Activated naive CD8-positive, alpha-beta T cell treated with anti-CD3 and anti-CD28 coated beads, Interleukin-2, amount 10 ng/mL, durations not matched to agents 7 days and 5 days (primary cell): ENCODE measurements around the gene INHBC. TPM values are rescaled to one million over a fixed set of nuclear protein-coding genes. Genes with fewer than 3 reads are reported as not detected.

Experiments
- ATAC-seq: fragments of 150-1000 bp; cut with Tn5 transposase; one replicate; pipeline ENCODE4 v1.10.0; 2021; ENCODE audit warnings: low read depth, moderate library complexity
- POLR2A ChIA-PET: fragments of 350-600 bp; sonication (Branson Sonifier 250); formaldehyde crosslinking; loops from one replicate; lab custom pipeline; 2021; ENCODE audit warnings: antibody characterized with exemption; lab: Charles Lee
- DNase-seq: peaks from one replicate; pipeline ENCODE4 v3.0.0; 2021
- H3K27ac Mint-ChIP-seq: one replicate; pipeline ENCODE4 v1.8.0; 2022; ENCODE audit warnings: mild to moderate bottlenecking, mixed read lengths
- H3K27me3 Mint-ChIP-seq: one replicate; pipeline ENCODE4 v1.8.0; 2022; ENCODE audit warnings: mild to moderate bottlenecking, moderate library complexity, mixed read lengths
- H3K36me3 Mint-ChIP-seq: one replicate; pipeline ENCODE4 v1.8.0; 2021; ENCODE audit warnings: mild to moderate bottlenecking, mixed read lengths
- H3K4me1 Mint-ChIP-seq: one replicate; pipeline ENCODE4 v1.8.0; 2021; ENCODE audit warnings: mixed read lengths
- H3K4me3 Mint-ChIP-seq: one replicate; pipeline ENCODE4 v1.8.0; 2022; ENCODE audit warnings: mild to moderate bottlenecking, moderate library complexity, mixed read lengths
- H3K9me3 Mint-ChIP-seq: one replicate; pipeline ENCODE4 v1.8.0; 2021; ENCODE audit warnings: mixed read lengths
- total RNA-seq, 2 experiments: library from RNA; stranded (reverse); gene quantifications; one replicate each; pipeline ENCODE4 v1.2.3, GENCODE V29; 2021

INHBC gene
- total RNA-seq, 2 experiments from 2014 or later = 0.14 TPM; not detected in 1

DNA sequence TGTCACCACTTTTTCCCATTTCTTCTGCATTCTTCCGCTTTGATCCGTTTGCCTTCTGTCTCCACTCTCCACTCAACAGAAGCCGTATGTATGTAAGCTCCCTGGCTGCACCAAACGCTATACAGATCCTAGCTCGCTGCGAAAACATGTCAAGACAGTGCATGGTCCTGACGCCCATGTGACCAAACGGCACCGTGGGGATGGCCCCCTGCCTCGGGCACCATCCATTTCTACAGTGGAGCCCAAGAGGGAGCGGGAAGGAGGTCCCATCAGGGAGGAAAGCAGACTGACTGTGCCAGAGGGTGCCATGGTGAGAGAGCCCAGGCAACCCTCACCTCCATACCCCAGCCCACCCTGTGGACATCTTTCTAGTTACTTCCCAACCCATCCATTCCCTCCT, 33.3 kb downstream of the INHBC start:
- POLR2A ChIA-PET = no interaction called here
- Mint-ChIP-seq H3K4me3 (no peak overlapping the region), H3K9me3 (no peaks in the 10 kb centered on the region), H3K36me3 (peaks cover 34% of the 10 kb centered on the region), H3K4me1 (peaks cover 24% of the 10 kb centered on the region), H3K27me3 (no peaks in the 10 kb centered on the region), H3K27ac (no peak overlapping the region)
- ATAC-seq (no peak), DNase-seq (no peak)

DNA sequence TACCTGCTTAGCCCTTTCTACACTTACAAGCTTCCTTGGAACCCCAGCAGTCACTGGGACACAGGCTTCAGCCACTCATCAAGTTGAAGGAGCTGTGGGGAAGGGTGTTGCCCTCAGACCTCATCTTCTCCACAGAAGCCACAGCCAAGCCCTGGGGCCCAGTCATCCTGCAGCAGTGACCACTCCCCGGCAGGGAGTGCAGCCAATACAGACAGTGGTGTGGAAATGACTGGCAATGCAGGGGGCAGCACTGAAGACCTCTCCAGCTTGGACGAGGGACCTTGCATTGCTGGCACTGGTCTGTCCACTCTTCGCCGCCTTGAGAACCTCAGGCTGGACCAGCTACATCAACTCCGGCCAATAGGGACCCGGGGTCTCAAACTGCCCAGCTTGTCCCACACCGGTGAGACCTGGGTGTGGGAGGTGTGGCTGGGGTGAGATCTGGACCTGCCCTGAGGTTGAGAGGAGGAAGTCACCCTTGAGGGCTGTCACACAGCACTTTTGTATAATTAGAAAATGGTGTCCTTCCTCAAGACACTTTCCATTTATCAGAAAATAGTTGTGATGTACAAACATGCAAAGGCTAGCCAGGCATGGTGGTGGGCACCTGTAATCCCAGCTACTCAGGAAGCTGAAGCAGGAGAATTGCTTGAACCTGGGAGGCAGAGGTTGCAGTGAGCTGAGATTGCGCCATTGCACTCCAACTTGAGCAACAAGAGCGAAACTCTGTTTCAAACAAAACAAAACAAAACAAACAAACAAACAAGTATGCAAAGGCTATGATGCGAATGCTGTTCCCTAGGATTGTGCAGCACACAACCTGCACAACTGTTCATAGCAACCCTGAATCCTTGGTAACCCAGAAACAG, 34.9 kb downstream of the INHBC start:
- POLR2A ChIA-PET = interaction anchor here (0.6 to 2.8 kb wide), 8 partner anchors 8 to 349 kb away, joined by 3 to 10 read pairs (median 5); partner anchors contain the start of genes ARHGAP9, AVIL and DDIT3
- H3K27ac Mint-ChIP-seq = peak overlapping the region; percentile 28
- H3K36me3 Mint-ChIP-seq = peaks cover 44% of the 10 kb centered on the region
- no peaks in the 10 kb centered on the region for H3K9me3 Mint-ChIP-seq
- H3K4me3 Mint-ChIP-seq = no peak overlapping the region
- H3K27me3 Mint-ChIP-seq = no peaks in the 10 kb centered on the region
- peaks cover 26% of the 10 kb centered on the region for H3K4me1 Mint-ChIP-seq
- DNase-seq (no peak), ATAC-seq (no peak)

DNA sequence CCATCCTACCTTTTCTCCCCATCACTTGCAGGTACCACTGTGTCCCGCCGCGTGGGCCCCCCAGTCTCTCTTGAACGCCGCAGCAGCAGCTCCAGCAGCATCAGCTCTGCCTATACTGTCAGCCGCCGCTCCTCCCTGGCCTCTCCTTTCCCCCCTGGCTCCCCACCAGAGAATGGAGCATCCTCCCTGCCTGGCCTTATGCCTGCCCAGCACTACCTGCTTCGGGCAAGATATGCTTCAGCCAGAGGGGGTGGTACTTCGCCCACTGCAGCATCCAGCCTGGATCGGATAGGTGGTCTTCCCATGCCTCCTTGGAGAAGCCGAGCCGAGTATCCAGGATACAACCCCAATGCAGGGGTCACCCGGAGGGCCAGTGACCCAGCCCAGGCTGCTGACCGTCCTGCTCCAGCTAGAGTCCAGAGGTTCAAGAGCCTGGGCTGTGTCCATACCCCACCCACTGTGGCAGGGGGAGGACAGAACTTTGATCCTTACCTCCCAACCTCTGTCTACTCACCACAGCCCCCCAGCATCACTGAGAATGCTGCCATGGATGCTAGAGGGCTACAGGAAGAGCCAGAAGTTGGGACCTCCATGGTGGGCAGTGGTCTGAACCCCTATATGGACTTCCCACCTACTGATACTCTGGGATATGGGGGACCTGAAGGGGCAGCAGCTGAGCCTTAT, 35.8 kb downstream of the INHBC start:
- Mint-ChIP-seq H3K27me3 (no peaks in the 10 kb centered on the region), H3K4me3 (no peak overlapping the region), H3K27ac (no peak overlapping the region), H3K36me3 (peaks cover 48% of the 10 kb centered on the region), H3K9me3 (no peaks in the 10 kb centered on the region), H3K4me1 (peaks cover 26% of the 10 kb centered on the region)
- POLR2A ChIA-PET = interaction anchor here (0.6 to 2.8 kb wide), 8 partner anchors 9 to 348 kb away, joined by 3 to 10 read pairs (median 4); partner anchors contain the start of genes ARHGAP9, AVIL and DDIT3
- ATAC-seq (no peak), DNase-seq (no peak)

DNA sequence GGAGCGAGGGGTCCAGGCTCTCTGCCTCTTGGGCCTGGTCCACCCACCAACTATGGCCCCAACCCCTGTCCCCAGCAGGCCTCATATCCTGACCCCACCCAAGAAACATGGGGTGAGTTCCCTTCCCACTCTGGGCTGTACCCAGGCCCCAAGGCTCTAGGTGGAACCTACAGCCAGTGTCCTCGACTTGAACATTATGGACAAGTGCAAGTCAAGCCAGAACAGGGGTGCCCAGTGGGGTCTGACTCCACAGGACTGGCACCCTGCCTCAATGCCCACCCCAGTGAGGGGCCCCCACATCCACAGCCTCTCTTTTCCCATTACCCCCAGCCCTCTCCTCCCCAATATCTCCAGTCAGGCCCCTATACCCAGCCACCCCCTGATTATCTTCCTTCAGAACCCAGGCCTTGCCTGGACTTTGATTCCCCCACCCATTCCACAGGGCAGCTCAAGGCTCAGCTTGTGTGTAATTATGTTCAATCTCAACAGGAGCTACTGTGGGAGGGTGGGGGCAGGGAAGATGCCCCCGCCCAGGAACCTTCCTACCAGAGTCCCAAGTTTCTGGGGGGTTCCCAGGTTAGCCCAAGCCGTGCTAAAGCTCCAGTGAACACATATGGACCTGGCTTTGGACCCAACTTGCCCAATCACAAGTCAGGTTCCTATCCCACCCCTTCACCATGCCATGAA, 36.5 kb downstream of the INHBC start:
- ATAC-seq = no peak
- POLR2A ChIA-PET = interaction anchor here (0.6 to 2.8 kb wide), 4 partner anchors 8 to 49 kb away, joined by 4 to 8 read pairs (median 4); partner anchors contain the start of gene DDIT3
- Mint-ChIP-seq H3K4me1 (peaks cover 27% of the 10 kb centered on the region), H3K4me3 (no peak overlapping the region), H3K27me3 (no peaks in the 10 kb centered on the region), H3K9me3 (no peaks in the 10 kb centered on the region), H3K36me3 (peaks cover 49% of the 10 kb centered on the region), H3K27ac (no peak overlapping the region)
- DNase-seq = no peak

DNA sequence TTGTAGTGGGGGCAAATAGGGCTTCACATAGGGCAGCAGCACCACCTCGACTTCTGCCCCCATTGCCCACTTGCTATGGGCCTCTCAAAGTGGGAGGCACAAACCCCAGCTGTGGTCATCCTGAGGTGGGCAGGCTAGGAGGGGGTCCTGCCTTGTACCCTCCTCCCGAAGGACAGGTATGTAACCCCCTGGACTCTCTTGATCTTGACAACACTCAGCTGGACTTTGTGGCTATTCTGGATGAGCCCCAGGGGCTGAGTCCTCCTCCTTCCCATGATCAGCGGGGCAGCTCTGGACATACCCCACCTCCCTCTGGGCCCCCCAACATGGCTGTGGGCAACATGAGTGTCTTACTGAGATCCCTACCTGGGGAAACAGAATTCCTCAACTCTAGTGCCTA, 37.1 kb downstream of the INHBC start:
- peaks cover 55% of the 10 kb centered on the region for H3K36me3 Mint-ChIP-seq
- H3K27ac Mint-ChIP-seq = no peak overlapping the region
- peaks cover 29% of the 10 kb centered on the region for H3K4me1 Mint-ChIP-seq
- H3K9me3 Mint-ChIP-seq = no peaks in the 10 kb centered on the region
- no peak overlapping the region for H3K4me3 Mint-ChIP-seq
- H3K27me3 Mint-ChIP-seq = no peaks in the 10 kb centered on the region
- DNase-seq (no peak), ATAC-seq (no peak)
- POLR2A ChIA-PET = interaction anchor here (1.5 to 1.6 kb wide), 2 partner anchors 9 kb away, joined by 4 to 5 read pairs; no protein-coding TSS in a partner anchor

DNA sequence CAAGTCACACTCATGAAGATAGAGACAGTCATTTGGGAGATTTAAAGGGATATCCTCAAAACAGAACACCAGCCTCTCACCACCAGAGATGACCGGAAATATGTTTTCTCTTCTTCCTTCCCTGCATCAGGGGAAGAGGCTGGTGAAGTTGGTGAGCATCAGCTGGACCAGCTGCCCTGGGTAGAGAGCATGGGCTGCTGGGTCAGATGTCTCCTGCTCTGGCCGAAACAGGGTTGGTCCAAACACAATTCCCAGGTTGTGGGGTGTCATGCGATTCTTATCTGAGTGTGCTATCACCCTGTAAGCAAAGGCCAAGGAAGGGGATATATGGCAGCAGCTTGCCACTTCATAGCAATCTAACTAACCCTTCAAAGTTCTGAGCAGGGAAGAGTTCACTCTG, 37.8 kb downstream of the INHBC start:
- peaks cover 26% of the 10 kb centered on the region for H3K4me1 Mint-ChIP-seq
- no peaks in the 10 kb centered on the region for H3K9me3 Mint-ChIP-seq
- POLR2A ChIA-PET = interaction anchor here (1.5 to 1.6 kb wide), 2 partner anchors 8 to 9 kb away, joined by 4 to 5 read pairs; no protein-coding TSS in a partner anchor
- H3K27ac Mint-ChIP-seq = no peak overlapping the region
- no peaks in the 10 kb centered on the region for H3K27me3 Mint-ChIP-seq
- DNase-seq = no peak
- no peak for ATAC-seq
- peaks cover 56% of the 10 kb centered on the region for H3K36me3 Mint-ChIP-seq
- no peak overlapping the region for H3K4me3 Mint-ChIP-seq

DNA sequence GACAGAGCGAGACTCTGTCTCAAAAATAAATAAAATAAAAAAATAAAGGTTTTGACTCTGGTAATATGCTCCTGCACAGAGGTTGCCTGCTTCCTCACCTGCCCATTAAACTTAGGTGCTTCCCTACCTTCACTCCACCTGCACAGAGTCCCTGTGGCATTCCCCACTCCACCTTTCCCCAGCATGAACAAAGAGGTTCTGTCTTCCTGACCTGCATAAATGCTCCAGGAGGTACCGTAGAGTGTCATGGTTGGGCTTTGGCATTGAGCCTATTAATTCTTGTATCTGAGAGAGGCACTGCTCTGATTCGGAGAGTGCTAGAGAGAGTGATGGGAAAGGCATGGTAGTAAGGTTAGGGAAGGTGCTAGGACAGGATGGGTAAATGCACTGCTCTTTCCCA, 38.8 kb downstream of the INHBC start:
- Mint-ChIP-seq H3K36me3 (peaks cover 50% of the 10 kb centered on the region), H3K27me3 (no peaks in the 10 kb centered on the region), H3K4me1 (peaks cover 31% of the 10 kb centered on the region), H3K4me3 (peak overlapping the region; percentile 17), H3K27ac (peak overlapping the region; percentile 35), H3K9me3 (no peaks in the 10 kb centered on the region)
- ATAC-seq (no peak), DNase-seq (no peak)
- POLR2A ChIA-PET = interaction anchor here (8.0 kb wide), 1 partner anchor 11 kb away, joined by 119 read pairs; the partner anchor contains the start of gene GLI1

DNA sequence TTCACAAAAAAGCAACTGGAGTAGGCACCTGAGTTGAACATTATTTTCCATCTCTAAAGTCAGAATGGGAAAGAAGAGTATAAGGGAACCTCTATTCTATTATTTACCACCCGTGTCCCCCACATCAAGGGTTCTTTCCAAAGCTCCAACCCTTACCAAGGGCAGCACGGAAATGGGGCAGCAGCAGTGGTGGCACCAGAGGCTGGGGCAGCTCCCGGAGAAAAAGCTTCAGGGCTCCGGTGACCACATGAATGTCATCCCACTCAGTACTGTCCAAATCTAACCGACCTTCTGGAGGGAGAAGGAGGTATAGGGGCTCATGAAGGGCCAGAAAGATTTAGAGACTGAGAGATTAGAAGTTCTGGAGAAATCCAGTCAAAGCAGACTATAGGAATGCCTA, 39.3 kb downstream of the INHBC start:
- Mint-ChIP-seq H3K4me1 (peaks cover 36% of the 10 kb centered on the region), H3K36me3 (peaks cover 50% of the 10 kb centered on the region), H3K27ac (no peak overlapping the region)

DNA sequence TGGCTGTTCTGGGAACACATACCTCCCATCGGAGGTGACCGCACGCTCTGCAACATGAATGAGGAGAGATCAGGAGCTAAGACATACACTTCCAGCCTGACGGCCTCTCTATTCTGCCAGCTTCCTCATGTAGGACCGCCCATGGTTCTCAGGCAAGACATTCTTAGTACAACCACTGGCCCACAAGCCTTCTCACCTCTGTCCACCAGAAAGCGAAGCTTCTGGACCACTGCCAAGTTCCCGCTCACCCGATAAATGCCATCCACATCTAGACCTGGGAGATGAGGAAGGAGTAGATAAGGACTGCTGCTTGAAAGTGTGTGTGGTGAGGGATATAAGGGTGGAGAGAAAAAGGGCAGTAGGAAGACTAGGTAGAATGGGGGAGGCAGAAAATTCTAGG, 39.8 kb downstream of the INHBC start:
- ATAC-seq (no peak), DNase-seq (no peak)
- Mint-ChIP-seq H3K9me3 (no peaks in the 10 kb centered on the region), H3K27me3 (no peaks in the 10 kb centered on the region), H3K27ac (peak overlapping the region; percentile 73), H3K36me3 (peaks cover 46% of the 10 kb centered on the region), H3K4me3 (peak overlapping the region; percentile 84), H3K4me1 (peaks cover 39% of the 10 kb centered on the region)
- POLR2A ChIA-PET = interaction anchor here (0.8 to 8.0 kb wide), 3 partner anchors 12 to 248 kb away, joined by 3 to 119 read pairs (median 5); partner anchors contain the start of gene GLI1

More for the DNA sequence above, 39.3 kb downstream of the INHBC start:
- Mint-ChIP-seq H3K27me3 (no peaks in the 10 kb centered on the region), H3K4me3 (peak overlapping the region; percentile 84), H3K9me3 (no peaks in the 10 kb centered on the region)
- POLR2A ChIA-PET = interaction anchor here (2.1 to 8.0 kb wide), 2 partner anchors 12 to 46 kb away, joined by 5 to 119 read pairs; partner anchors contain the start of gene GLI1
- ATAC-seq (no peak), DNase-seq (no peak)

DNA sequence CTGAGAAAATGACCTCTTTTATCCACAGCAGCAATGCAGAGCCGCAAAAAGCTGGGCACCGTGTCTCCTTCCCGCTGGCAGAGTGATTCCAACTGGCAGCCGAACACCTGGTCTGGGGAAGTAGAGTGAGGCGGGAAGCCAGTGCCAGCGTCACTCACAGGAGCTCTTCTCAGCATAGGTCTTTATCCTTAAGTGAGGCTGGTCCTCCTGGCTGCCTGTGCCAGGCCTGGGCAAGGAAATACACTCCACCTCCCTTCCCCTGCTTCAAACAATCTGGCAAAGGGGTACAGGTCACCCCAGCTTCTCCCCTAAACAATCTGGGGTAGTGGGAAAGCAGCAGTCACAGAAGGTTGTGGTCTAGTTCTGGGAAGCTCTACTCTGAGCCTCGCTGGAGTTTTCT, 40.3 kb downstream of the INHBC start:
- ATAC-seq = no peak
- peak overlapping the region; percentile 73 for H3K27ac Mint-ChIP-seq
- POLR2A ChIA-PET = interaction anchor here (0.8 to 8.0 kb wide), 3 partner anchors 12 to 248 kb away, joined by 3 to 119 read pairs (median 5); partner anchors contain the start of gene GLI1
- no peak for DNase-seq
- peaks cover 43% of the 10 kb centered on the region for H3K36me3 Mint-ChIP-seq
- no peaks in the 10 kb centered on the region for H3K9me3 Mint-ChIP-seq
- H3K4me1 Mint-ChIP-seq = peaks cover 43% of the 10 kb centered on the region
- H3K27me3 Mint-ChIP-seq = no peaks in the 10 kb centered on the region
- H3K4me3 Mint-ChIP-seq = peak overlapping the region; percentile 84

DNA sequence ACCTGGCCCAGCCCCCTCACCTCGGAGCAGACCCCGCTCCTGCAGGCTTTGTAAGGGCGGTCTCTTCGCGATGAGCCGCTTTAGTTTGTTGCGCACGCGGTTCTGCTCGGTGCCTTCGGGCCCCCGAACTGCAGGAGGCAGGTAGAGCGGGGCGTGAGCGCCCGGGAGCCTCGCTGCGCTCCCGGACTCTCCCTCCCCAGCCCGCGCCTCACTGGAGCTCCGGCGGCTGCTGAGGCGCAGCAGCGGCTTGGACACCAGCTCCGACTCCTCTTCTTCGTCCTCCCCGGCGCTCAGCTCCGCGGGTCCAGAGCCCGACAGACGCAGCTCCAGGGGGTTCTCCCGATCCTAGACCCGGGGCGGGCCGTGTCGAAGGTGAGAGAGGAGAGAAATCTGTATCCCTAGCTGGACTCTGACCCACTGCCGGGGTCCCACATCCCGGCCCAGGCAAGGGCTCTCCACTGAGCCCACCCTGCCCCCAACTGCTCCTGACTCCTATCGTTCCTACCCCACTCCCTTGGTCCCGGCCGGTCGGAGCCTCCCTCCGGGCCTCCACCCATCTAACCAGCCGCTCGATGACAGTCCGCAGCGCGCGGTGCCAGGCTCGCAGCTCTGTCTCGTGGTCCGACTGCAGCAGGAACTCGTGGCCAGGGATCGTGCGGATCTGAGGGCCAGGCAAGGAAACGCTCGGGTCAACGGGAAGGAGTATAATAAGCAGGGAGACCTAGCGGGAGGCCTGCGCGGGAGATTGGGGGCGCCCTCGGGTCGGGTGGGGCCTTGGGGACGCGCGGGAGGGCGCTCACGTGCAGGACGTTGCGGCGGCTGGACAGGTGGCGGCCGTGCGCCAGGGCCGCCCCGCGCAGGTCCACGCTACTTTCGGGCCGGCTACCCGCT, 40.9 kb downstream of the INHBC start:
- no peak for DNase-seq
- Mint-ChIP-seq H3K27me3 (no peaks in the 10 kb centered on the region), H3K4me1 (peaks cover 47% of the 10 kb centered on the region), H3K4me3 (peak overlapping the region; percentile 96), H3K9me3 (no peaks in the 10 kb centered on the region), H3K27ac (peak overlapping the region; percentile 99), H3K36me3 (peaks cover 43% of the 10 kb centered on the region)
- no peak for ATAC-seq
- POLR2A ChIA-PET = interaction anchor here (1.8 to 8.0 kb wide), 5 partner anchors 12 to 44 kb away, joined by 5 to 119 read pairs (median 16); partner anchors contain the start of genes DDIT3, GLI1 and MARS1
